ENCODE measurements around the gene LCN9. TPM values are rescaled to one million over a fixed set of nuclear protein-coding genes. Genes with fewer than 3 reads are reported as not detected.

Gene LCN9, protein sequence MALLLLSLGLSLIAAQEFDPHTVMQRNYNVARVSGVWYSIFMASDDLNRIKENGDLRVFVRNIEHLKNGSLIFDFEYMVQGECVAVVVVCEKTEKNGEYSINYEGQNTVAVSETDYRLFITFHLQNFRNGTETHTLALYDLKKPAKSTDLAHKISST
- total RNA-seq = not detected

DNA sequence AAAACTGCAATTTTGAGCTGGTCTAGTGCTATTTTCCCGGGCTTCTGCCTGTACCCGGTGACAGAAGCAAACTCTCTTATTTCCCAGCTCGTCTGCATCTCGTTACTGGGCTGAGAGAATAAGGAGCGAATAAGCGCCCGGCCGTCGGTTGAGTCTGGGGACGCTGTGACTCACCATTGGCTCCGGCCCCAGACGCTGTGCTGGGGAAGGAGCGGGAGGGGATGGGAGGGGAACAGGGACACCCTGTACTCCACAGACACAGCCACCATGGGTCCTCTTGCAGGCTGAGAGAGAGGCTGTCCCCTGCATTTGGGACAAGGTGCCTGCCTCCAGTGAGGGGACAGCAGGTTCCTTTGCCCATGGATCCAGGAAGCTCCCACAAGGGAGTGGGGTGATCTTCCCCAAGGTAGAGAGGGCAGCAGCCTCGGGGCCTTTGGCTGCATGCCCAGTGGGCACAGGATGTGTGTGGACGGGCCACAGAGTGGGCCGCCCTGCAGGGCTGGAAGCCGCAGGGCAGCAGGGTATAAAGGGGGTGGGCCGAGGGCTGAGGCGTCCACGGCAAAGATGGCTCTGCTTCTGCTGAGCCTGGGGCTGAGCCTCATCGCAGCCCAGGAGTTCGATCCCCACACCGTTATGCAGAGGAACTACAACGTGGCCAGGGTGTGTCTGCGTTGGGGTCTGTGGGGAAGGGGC lies at the start of gene LCN9:
LCN9 (plus strand) TSS at position 552 of the 693 bp plus-strand sequence; CDS start at position 565, 13 bp downstream.

DNA sequence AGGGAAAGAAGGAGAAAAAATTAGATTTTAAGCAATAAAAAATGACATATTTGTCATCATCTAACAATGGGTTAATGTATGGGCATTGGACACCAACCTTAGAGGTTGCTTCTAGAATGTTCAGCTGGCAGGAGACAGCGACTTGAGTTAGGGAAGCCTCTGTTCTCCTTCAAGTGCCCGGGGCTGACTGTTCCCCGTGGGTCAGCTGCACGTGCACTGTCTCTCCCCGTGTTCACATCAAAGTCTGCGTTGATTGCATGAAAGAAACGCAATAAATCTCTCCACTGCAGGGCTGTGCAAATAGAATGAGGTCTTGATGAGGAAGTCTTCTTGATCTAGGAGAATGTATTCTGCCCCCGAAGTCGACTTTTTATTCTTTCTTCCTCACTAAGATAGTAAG lies 23.9 kb upstream of the LCN9 start, which contains the start of gene GLT6D1:
GLT6D1 (minus strand) TSS at position 345 of the 400 bp plus-strand sequence. CDS start 353 bp downstream, outside the sequence.

DNA sequence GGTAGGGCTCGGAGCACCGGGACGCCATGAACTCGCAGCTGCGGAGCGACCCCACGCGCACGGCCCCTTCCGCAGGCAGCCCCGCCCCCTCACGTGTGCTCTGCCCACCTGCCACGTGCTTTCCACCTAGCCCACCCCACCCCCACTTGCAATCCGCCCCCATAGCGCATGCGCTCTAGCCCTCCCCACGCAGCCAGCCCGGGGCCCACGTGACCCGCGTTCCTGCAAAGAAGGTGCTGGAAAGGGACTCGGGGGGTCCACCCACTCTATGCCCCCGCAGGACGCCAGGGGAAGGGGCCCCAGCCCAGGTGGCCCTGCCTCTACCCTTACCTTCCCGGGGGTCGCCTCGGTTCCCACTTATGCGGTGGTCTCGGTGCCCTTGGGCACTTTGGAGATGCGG lies 36.3 kb downstream of the LCN9 start, which contains the start of gene SOHLH1:
SOHLH1 (minus strand) TSS at position 42 of the 400 bp plus-strand sequence; CDS start at position 28, 14 bp downstream.

DNA sequence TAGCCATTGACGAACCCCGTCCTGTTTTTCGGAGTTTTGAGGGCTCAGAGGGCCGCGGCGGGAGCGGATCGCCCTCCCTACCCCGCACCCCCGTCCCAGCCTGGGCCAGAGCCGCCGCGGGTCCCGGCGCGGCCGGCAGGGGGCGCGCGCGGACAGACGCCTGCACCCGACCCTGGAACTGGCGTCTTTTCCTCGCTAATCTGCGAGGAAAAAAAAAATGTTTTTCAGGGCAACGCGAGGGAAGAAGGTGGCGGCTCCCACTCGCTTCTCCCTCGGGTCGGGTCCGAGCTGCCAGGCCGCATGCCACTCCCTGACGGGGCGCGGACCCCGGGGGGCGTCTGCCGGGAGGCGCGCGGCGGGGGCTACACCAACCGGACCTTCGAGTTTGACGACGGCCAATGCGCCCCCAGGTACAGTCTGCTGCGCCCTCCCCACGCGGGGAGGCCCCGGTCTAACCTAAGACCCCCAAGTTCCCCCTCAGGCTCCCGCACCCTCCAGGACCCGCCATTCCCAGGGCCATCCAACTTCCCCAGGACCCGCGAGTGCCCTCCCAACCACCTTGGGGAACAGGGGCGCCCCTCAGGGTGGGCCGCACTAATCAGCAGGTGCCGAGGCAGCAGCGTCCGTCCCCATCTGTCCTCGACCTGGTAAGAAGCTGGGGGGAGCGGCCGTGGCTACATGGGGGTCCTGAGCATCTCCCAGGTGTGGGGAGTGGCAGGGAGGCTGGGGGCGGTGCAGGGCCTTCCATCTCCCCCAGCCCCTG lies 39.0 kb downstream of the LCN9 start, which contains the start of gene KCNT1:
KCNT1 (plus strand) TSS at position 227 of the 763 bp plus-strand sequence; CDS start at position 301, 74 bp downstream.

Other genes starting within 250 kb of the LCN9 start
- gene PPP1R26, start 183.5 kb upstream of the LCN9 start, total RNA-seq = 10 to 100 TPM; 13.1 to 16.3 TPM
- 10 to 100 TPM; 25.1 to 57.3 TPM for gene MRPS2, start 162.6 kb upstream of the LCN9 start, total RNA-seq
- not detected for gene LCN1, start 141.9 kb upstream of the LCN9 start, total RNA-seq
- gene OBP2A, start 117.2 kb upstream of the LCN9 start, total RNA-seq = not detected
- gene PAEP, start 101.6 kb upstream of the LCN9 start, total RNA-seq = 10 to 100 TPM in 1 of 2 donors, 1 to 10 TPM in 1; 10.0 to 11.0 TPM
- not detected for gene GLT6D1, start 23.8 kb upstream of the LCN9 start, total RNA-seq
- not detected for gene SOHLH1, start 36.2 kb downstream of the LCN9 start, total RNA-seq
- not detected for gene KCNT1, start 38.9 kb downstream of the LCN9 start, total RNA-seq
- 10 to 100 TPM; 17.2 to 22.0 TPM for gene CAMSAP1, start 244.2 kb downstream of the LCN9 start, total RNA-seq

Measured in melanocyte of skin (primary cell).